Duodenal mucosa (tissue), 2 donors: ENCODE results near the gene PLEKHG5.

Experiments used
- H3K27ac ChIP-seq: one replicate; pipeline ENCODE4 v1.7.0; 2013; ENCODE audit warnings: low read depth, low read length
- H3K27me3 ChIP-seq, 2 donors: one replicate each; pipeline ENCODE4 v1.7.0; 2013; ENCODE audit warnings: low read length in 2 of 2, control low read depth in 1 of 2; ENCODE audit not compliant: insufficient read depth in 2 of 2, control insufficient read depth in 1 of 2
- H3K36me3 ChIP-seq, 2 donors: one replicate each; pipeline ENCODE4 v1.7.0; 2013; ENCODE audit warnings: low read length in 2 of 2, control low read depth in 1 of 2; ENCODE audit not compliant: insufficient read depth in 2 of 2, control insufficient read depth in 1 of 2
- H3K4me1 ChIP-seq, 2 donors: one replicate each; pipeline ENCODE4 v1.7.0; 2013; ENCODE audit warnings: low read length in 2 of 2, control low read depth in 1 of 2; ENCODE audit not compliant: insufficient read depth in 2 of 2, control insufficient read depth in 1 of 2
- H3K4me3 ChIP-seq, 2 donors: one replicate each; pipeline ENCODE4 v1.7.0; 2013; ENCODE audit warnings: low read length in 2 of 2, low read depth in 1 of 2
- H3K9ac ChIP-seq, 2 donors: one replicate each; pipeline ENCODE4 v1.7.0; 2013; ENCODE audit warnings: low read length in 2 of 2, low read depth in 1 of 2
- H3K9me3 ChIP-seq, 2 donors: one replicate each; pipeline ENCODE4 v1.7.0; 2013; ENCODE audit warnings: low read length in 2 of 2, control low read depth in 1 of 2; ENCODE audit not compliant: control insufficient read depth in 1 of 2

The PLEKHG5 gene

GRCh38 chr1:6477039-6477820 lies 14.2 kb downstream of the PLEKHG5 start:
- Histone ChIP-seq H3K4me3 (no peak overlapping the region), H3K27me3 (no peaks in the 10 kb centered on the region), H3K9me3 (no peaks in the 10 kb centered on the region), H3K9ac (no peak overlapping the region), H3K36me3 (no peaks in the 10 kb centered on the region), H3K27ac (no peak overlapping the region), H3K4me1 (peaks cover 33 to 34% of the 10 kb centered on the region in 2 donors)

- H3K9me3 ChIP-seq, result no peaks in the 10 kb centered on the region
- no peak overlapping the region for H3K4me3 ChIP-seq
- no peak overlapping the region for H3K27ac ChIP-seq
- no peak overlapping the region for H3K9ac ChIP-seq
- peaks cover 35 to 37% of the 10 kb centered on the region in 2 donors for H3K4me1 ChIP-seq
- H3K27me3 ChIP-seq, result no peaks in the 10 kb centered on the region
- no peaks in the 10 kb centered on the region for H3K36me3 ChIP-seq
These were observed 15.0 kb downstream of the PLEKHG5 start for GRCh38 chr1:6476483-6476882.

GRCh38 chr1:6475381-6476133 lies 15.9 kb downstream of the PLEKHG5 start:
- H3K9me3 ChIP-seq, result no peaks in the 10 kb centered on the region
- no peak overlapping the region for H3K4me3 ChIP-seq
- peaks cover 35 to 37% of the 10 kb centered on the region in 2 donors for H3K4me1 ChIP-seq
- peak overlapping the region in 1 of 2 donors; percentile 18 for H3K9ac ChIP-seq
- H3K27ac ChIP-seq, result no peak overlapping the region
- no peaks in the 10 kb centered on the region for H3K27me3 ChIP-seq
- H3K36me3 ChIP-seq, result no peaks in the 10 kb centered on the region

- peaks cover 0 to 3% of the 10 kb centered on the region in 2 donors for H3K36me3 ChIP-seq
- peaks cover 35 to 37% of the 10 kb centered on the region in 2 donors for H3K4me1 ChIP-seq
- no peak overlapping the region for H3K27ac ChIP-seq
- no peaks in the 10 kb centered on the region for H3K9me3 ChIP-seq
- no peaks in the 10 kb centered on the region for H3K27me3 ChIP-seq
- H3K4me3 ChIP-seq, result no peak overlapping the region
- no peak overlapping the region for H3K9ac ChIP-seq
These were observed 16.6 kb downstream of the PLEKHG5 start for GRCh38 chr1:6474815-6475282.

GRCh38 chr1:6473974-6474814 lies 17.3 kb downstream of the PLEKHG5 start:
- H3K9ac ChIP-seq, result no peak overlapping the region
- peaks cover 2 to 8% of the 10 kb centered on the region in 2 donors for H3K36me3 ChIP-seq
- H3K27me3 ChIP-seq, result no peaks in the 10 kb centered on the region
- no peaks in the 10 kb centered on the region for H3K9me3 ChIP-seq
- H3K27ac ChIP-seq, result no peak overlapping the region
- peaks cover 35 to 37% of the 10 kb centered on the region in 2 donors for H3K4me1 ChIP-seq
- H3K4me3 ChIP-seq, result peak overlapping the region in 1 of 2 donors; percentile 29

- Histone ChIP-seq H3K27ac (no peak overlapping the region), H3K9ac (peak overlapping the region in 1 of 2 donors; percentile 3), H3K36me3 (peaks cover 12 to 16% of the 10 kb centered on the region in 2 donors), H3K9me3 (no peaks in the 10 kb centered on the region), H3K4me1 (peaks cover 35 to 37% of the 10 kb centered on the region in 2 donors), H3K4me3 (peak overlapping the region in 1 of 2 donors; percentile 64), H3K27me3 (no peaks in the 10 kb centered on the region)
These were observed 18.3 kb downstream of the PLEKHG5 start for GRCh38 chr1:6473156-6473555.

GRCh38 chr1:6472391-6472790 lies 19.1 kb downstream of the PLEKHG5 start:
- peak overlapping the region; percentile 43 to 64 for H3K4me3 ChIP-seq
- no peaks in the 10 kb centered on the region for H3K9me3 ChIP-seq
- peak overlapping the region; percentile 84 for H3K27ac ChIP-seq
- H3K4me1 ChIP-seq, result peaks cover 35 to 37% of the 10 kb centered on the region in 2 donors
- H3K9ac ChIP-seq, result peak overlapping the region; percentile 67 to 76
- no peaks in the 10 kb centered on the region for H3K27me3 ChIP-seq
- peaks cover 12 to 16% of the 10 kb centered on the region in 2 donors for H3K36me3 ChIP-seq

GRCh38 chr1:6471970-6472368 lies 19.5 kb downstream of the PLEKHG5 start:
- peak overlapping the region; percentile 43 to 64 for H3K4me3 ChIP-seq
- H3K36me3 ChIP-seq, result peaks cover 12 to 16% of the 10 kb centered on the region in 2 donors
- H3K27ac ChIP-seq, result peak overlapping the region; percentile 98
- peak overlapping the region; percentile 67 to 76 for H3K9ac ChIP-seq
- H3K9me3 ChIP-seq, result no peaks in the 10 kb centered on the region
- H3K27me3 ChIP-seq, result no peaks in the 10 kb centered on the region
- H3K4me1 ChIP-seq, result peaks cover 31 to 34% of the 10 kb centered on the region in 2 donors

- H3K27me3 ChIP-seq, result no peaks in the 10 kb centered on the region
- H3K4me1 ChIP-seq, result peaks cover 26 to 29% of the 10 kb centered on the region in 2 donors
- peaks cover 12 to 16% of the 10 kb centered on the region in 2 donors for H3K36me3 ChIP-seq
- H3K27ac ChIP-seq, result peak overlapping the region; percentile 98
- peak overlapping the region; percentile 67 to 76 for H3K9ac ChIP-seq
- H3K9me3 ChIP-seq, result no peaks in the 10 kb centered on the region
- peak overlapping the region; percentile 43 to 67 for H3K4me3 ChIP-seq
These were observed 20.1 kb downstream of the PLEKHG5 start for GRCh38 chr1:6471086-6471969.
